ENCODE measurements around the gene HDGFL2. TPM values are rescaled to one million over a fixed set of nuclear protein-coding genes. Genes with fewer than 3 reads are reported as not detected.

Gene HDGFL2
- total and polyA plus RNA-seq, 9 donors = 35.0 to 97.7 (median 83.3) TPM

DNA sequence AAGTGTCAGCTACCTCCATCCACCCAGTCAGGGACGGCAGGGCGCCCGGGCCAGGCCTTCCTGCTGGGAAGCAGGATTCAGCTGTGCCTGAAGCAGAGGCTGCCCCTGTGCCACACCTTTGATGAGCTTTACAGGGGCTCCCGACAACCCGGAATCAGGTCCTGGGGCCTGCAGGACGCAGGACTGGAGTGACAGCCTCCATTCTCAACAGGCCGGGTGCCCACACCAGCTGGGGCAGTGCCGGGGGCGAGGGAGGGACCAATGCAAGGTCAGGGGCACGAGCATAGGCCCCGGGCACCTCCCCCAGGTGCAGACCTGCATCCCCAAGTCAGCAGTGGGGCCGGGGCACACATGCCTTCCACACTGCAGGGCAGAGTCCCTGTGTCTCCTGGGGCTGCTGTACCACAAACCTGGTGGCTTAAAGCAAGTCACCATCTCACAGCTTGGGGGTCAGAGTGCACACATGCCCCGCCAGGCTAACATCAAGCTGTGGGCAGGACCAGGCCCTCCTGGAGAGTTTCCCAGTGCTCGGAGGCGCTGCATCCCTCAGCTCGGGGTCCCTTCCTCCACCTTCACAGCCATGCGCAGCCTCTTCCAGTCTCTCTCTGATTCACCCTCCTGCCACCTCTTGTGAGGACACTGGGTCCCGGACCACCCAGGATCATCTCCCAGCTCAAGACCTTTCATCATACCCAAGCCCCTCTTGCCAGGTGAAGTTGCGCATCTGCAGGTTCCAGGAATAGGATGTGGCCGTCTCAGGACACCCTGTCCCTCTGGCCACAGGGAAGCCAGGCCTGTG, 27.9 kb upstream of the HDGFL2 start:
- Histone ChIP-seq H3K27ac (ENCODE audit: low read length) (no peak overlapping the region), H3K27me3 (ENCODE audit: control insufficient read depth, insufficient read depth, low read length) (no peaks in the 10 kb centered on the region), H3K9me3 (replicated peaks; ENCODE audit: control insufficient read depth, low read depth, low read length) (no peaks in the 10 kb centered on the region), H3K4me3 (ENCODE audit: low read length) (no peak overlapping the region), H3K4me1 (ENCODE audit: control insufficient read depth, insufficient read depth, low read length) (peaks cover 46% of the 10 kb centered on the region), H3K36me3 (ENCODE audit: control insufficient read depth, insufficient read depth, low read length) (peaks cover 61% of the 10 kb centered on the region)
- WGBS (ENCODE audit: insufficient coverage) = 78% methylated on average over 16 of the region's 20 CpGs
- no peak for DNase-seq

DNA sequence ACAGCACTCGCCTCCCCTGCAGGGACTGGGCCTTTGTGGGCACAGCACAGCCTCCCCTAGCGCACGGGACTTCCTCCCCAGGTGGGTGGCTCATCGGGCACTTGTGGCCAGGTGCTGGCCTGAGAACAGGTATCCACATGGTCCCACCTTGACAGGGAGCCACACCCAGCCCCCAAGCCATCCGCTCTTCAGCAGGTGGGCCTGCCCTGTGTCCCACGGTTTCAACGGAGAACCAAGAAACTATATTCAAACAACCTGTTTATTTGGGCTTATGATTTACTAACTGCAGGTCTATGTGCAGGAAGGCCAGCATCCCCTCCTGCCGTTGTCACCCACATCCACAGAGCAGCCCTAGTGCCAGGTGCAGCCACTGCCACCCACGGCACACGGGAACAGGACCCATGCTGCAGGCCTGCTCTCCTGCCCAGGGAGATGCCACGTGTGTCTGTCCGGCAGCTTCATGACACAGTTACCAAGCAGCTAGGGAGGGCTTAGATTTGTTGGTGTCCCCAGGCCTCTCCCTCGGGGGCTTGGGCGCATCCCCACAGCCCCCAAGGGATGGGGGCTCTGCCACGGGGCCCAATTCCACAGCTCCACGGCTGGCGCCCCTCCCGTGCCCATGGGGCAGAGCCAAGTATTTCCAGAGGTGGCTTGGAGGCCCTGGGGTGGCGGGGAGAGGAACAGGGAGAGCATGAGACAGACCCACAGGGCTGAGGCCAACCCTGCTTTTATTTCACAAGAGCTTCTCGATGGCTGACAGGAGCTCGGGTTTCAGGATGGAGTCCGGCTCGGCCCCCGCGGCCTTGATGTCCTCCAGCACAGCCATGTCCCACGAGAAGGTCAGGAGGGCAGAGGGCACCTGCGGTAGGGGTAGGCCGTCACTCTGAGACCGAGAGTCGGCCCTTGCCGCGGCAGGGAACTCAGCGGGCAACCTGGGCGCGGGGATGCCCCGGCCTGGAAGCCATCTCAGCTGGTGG, 27.0 kb upstream of the HDGFL2 start:
- no peak overlapping the region for H3K4me3 ChIP-seq (ENCODE audit: low read length)
- H3K4me1 ChIP-seq (ENCODE audit: control insufficient read depth, insufficient read depth, low read length) = peaks cover 54% of the 10 kb centered on the region
- peak overlapping the region; percentile 20 for H3K27ac ChIP-seq (ENCODE audit: low read length)
- no peaks in the 10 kb centered on the region for H3K9me3 ChIP-seq (replicated peaks; ENCODE audit: control insufficient read depth, low read depth, low read length)
- 64% methylated on average over 31 of the region's 36 CpGs for WGBS (ENCODE audit: insufficient coverage)
- peak; percentile 27 for DNase-seq
- H3K36me3 ChIP-seq (ENCODE audit: control insufficient read depth, insufficient read depth, low read length) = peaks cover 66% of the 10 kb centered on the region
- no peaks in the 10 kb centered on the region for H3K27me3 ChIP-seq (ENCODE audit: control insufficient read depth, insufficient read depth, low read length)

DNA sequence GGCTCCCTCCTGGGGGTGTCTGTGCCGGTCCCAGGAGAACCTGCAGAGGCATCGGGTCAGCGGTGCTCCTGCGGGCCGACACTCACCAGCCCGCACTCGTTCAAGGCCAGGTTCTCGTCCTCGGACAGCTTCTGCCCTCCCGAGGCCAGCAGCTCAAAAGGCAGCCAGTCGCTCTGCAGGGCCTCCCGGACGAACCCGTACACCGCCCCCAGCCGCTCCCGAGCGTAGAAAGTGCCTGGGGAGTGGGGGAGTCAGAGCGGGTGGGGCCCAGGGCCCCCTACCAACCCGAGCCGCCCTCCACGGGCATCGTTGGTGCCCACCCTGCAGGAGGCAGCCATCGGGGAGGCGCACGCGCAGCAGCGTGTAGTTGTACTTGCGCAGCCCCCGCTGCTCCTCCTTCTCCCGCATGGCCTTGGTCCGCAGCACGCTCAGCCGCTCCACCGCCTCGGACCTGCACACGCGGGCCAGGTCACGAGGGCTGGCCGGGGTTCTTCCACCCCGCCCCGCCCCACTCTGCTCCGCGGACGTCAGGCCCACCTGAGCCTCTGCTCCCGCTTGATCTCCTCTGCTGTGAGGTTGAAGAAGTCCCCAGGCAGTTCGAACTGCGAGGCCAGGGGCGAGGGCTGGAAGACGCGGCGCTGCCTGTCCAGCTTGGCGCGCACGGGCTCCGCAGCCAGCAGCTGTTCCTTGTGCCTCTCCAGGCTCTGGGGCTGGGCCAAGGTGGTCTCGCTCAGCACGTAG, 26.0 kb upstream of the HDGFL2 start:
- Histone ChIP-seq H3K27me3 (ENCODE audit: control insufficient read depth, insufficient read depth, low read length) (no peaks in the 10 kb centered on the region), H3K4me1 (ENCODE audit: control insufficient read depth, insufficient read depth, low read length) (peaks cover 54% of the 10 kb centered on the region), H3K4me3 (ENCODE audit: low read length) (no peak overlapping the region), H3K9me3 (replicated peaks; ENCODE audit: control insufficient read depth, low read depth, low read length) (no peaks in the 10 kb centered on the region), H3K27ac (ENCODE audit: low read length) (peak overlapping the region; percentile 76), H3K36me3 (ENCODE audit: control insufficient read depth, insufficient read depth, low read length) (peaks cover 73% of the 10 kb centered on the region)
- WGBS (ENCODE audit: insufficient coverage) = 71% methylated on average over 56 of the region's 58 CpGs
- peak; percentile 36 for DNase-seq

DNA sequence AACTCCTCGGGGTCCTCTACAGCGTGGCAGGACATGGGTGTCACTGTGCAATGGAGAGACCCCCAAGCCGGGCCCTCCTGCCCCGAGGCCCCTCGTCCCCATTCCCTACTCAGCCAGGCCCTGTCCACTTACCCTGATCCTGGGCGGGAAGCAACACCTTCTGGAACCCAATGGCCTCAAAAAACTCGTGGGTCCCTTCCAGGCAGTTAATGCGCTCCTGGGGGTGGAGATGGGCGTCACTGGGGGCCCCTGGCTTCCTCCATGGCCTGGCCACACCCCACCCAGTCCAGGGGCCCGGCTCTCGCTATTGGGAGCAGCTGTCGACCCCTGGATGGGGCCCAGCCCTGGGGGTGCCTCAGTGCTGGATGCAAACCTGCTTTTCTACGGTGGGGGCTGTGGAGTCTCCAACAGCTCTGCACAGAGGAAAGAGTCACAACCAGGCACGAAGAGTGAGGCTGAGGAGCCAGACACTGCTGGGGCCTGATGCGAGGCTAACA, 25.3 kb upstream of the HDGFL2 start:
- peaks cover 79% of the 10 kb centered on the region for H3K36me3 ChIP-seq (ENCODE audit: control insufficient read depth, insufficient read depth, low read length)
- H3K27ac ChIP-seq (ENCODE audit: low read length) = peak overlapping the region; percentile 76

DNA sequence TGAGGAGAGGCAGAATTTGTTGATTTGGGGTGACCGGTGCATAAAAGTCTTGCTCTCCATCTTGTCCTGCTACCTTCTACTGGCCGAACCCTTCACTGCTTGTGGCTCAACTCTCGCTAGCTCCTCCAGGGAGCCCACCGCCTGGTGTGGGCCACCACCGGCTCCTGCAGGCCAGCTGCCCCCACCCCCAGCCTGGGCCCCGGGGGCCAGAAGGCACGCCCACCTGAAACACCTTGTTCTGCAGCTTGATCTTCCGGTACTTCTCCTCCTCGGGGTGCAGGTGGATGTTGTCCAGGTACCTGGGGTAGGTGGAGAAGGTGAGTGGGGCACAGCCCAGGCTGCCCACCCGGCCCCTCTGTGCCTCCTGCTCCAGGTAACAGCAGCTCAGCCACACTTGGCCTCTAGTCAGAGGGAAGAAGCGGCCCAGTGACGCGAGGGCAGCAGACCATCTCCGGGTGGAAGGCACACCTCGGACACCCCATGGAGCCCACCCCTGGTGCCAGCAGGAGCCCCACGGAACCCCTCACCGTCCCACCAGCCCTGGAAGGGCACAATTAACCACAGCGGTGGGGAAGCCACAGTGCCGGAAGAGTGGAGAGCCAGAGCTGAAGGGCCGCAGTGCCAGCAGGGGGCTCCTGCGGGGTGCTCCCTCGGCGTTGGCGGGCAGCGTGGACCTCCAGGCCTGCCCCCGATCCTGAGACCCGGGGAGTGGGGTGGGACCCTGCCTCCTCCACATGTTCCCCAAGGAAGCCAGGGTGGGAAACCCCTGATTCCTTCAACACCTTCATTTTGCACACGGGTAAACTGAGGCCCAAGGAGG, 24.6 kb upstream of the HDGFL2 start:
- Histone ChIP-seq H3K9me3 (replicated peaks; ENCODE audit: control insufficient read depth, low read depth, low read length) (no peaks in the 10 kb centered on the region), H3K36me3 (ENCODE audit: control insufficient read depth, insufficient read depth, low read length) (peaks cover 87% of the 10 kb centered on the region), H3K4me3 (ENCODE audit: low read length) (no peak overlapping the region), H3K4me1 (ENCODE audit: control insufficient read depth, insufficient read depth, low read length) (peaks cover 54% of the 10 kb centered on the region), H3K27ac (ENCODE audit: low read length) (peak overlapping the region; percentile 76), H3K27me3 (ENCODE audit: control insufficient read depth, insufficient read depth, low read length) (no peaks in the 10 kb centered on the region)
- 82% methylated on average over 21 of the region's 28 CpGs for WGBS (ENCODE audit: insufficient coverage)
- DNase-seq = no peak

More for the DNA sequence above, 25.3 kb upstream of the HDGFL2 start:
- Histone ChIP-seq H3K4me3 (ENCODE audit: low read length) (no peak overlapping the region), H3K27me3 (ENCODE audit: control insufficient read depth, insufficient read depth, low read length) (no peaks in the 10 kb centered on the region), H3K9me3 (replicated peaks; ENCODE audit: control insufficient read depth, low read depth, low read length) (no peaks in the 10 kb centered on the region), H3K4me1 (ENCODE audit: control insufficient read depth, insufficient read depth, low read length) (peaks cover 54% of the 10 kb centered on the region)
- WGBS (ENCODE audit: insufficient coverage) = 30% methylated on average over 9 of the region's 15 CpGs
- no peak for DNase-seq

DNA sequence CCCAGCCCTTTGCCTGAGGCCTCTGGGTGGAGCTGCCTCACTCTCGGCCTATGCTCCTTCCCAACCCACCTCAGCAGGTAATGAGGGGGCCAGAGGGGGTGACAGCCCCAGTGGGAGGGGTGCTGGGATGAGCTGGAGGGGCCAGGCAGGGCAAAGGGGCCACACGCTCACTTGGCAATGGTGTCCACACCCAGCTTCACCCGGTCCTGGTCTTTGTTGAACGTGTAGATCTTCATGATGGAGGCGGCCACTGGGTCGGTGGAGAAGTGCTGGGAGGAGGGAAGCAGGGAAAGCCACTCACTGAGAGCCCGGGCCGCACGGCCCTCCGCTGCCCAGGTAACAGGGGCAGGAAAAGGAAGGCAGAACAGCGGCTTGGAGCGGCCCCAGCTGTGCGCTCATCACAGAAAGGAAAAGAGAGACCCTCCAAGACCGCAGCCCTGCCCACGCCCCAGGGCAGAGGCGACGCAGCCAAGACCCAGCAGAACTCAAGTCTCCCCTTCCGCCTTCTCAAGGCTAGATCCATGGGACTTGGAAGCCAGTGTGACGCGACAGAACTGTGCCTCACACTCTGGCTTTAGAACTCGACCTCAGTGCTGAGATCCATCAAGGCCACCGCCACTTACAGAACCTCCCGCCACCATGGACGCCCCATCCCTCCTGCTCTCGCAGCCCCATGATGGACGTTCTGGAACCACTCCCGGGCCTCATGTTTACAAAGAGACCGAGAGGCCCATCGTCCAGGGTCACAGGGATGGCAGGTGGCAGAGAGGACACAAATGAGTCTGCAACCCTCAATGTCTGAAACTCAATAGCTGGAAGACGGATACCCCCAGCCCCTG, 23.7 kb upstream of the HDGFL2 start:
- no peaks in the 10 kb centered on the region for H3K27me3 ChIP-seq (ENCODE audit: control insufficient read depth, insufficient read depth, low read length)
- WGBS (ENCODE audit: insufficient coverage) = 82% methylated on average over 23 of the region's 30 CpGs
- no peaks in the 10 kb centered on the region for H3K9me3 ChIP-seq (replicated peaks; ENCODE audit: control insufficient read depth, low read depth, low read length)
- peaks cover 92% of the 10 kb centered on the region for H3K36me3 ChIP-seq (ENCODE audit: control insufficient read depth, insufficient read depth, low read length)
- DNase-seq = peak; percentile 15
- no peak overlapping the region for H3K4me3 ChIP-seq (ENCODE audit: low read length)
- H3K27ac ChIP-seq (ENCODE audit: low read length) = peak overlapping the region; percentile 80
- H3K4me1 ChIP-seq (ENCODE audit: control insufficient read depth, insufficient read depth, low read length) = peaks cover 54% of the 10 kb centered on the region

DNA sequence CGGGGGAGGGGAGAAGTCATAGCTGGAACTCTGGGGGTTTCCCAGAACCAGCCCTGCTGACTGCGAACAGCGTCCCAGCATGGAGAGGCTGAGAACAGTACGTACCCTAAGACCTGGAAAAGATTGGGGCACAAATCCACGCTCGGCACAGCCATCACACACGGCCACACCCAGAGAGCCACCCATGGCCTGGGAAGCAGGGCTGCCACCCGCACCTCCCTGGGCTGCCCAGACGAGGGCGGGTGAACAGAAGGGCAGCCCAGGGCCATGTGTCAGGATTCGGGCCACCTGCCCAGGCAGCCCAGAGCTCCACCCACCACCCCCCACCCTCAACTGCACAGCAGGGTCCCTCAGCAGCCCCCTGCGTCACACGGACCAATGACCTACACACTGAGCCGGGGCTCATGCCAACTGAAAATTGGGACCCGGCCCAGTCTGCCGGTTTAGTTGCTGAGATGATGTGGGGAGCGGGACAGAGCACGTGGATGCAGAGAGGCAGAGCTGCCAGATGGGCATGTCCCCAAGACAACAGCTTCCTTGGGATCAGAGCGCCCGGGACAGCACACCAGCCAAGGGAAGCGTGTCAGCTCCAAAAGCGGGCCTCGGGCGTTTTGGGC, 23.0 kb upstream of the HDGFL2 start:
- Histone ChIP-seq H3K9me3 (replicated peaks; ENCODE audit: control insufficient read depth, low read depth, low read length) (no peaks in the 10 kb centered on the region), H3K4me1 (ENCODE audit: control insufficient read depth, insufficient read depth, low read length) (peaks cover 58% of the 10 kb centered on the region), H3K36me3 (ENCODE audit: control insufficient read depth, insufficient read depth, low read length) (peaks cover 94% of the 10 kb centered on the region), H3K27me3 (ENCODE audit: control insufficient read depth, insufficient read depth, low read length) (no peaks in the 10 kb centered on the region), H3K27ac (ENCODE audit: low read length) (peak overlapping the region; percentile 80), H3K4me3 (ENCODE audit: low read length) (no peak overlapping the region)
- DNase-seq = peak; percentile 88
- 64% methylated on average over 18 of the region's 24 CpGs for WGBS (ENCODE audit: insufficient coverage)

DNA sequence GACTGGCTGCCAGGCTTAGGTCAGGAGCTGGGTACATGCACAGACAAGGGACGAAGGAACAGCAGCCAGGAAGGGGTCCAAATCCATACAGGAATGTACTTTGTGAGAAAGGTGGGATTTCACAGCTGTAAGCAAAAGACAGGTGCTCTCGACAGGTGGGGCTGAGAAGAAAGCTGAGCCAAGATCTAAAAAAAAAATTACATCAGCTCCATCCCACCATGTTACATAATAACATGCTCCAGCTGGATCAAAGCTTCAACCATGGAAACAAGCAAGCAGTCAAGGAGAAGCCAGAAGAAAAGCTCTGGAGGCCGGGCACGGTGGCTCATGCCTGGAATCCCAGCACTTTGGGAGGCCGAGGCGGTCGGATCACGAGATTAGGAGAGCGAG, 22.5 kb upstream of the HDGFL2 start:
- Histone ChIP-seq H3K4me1 (ENCODE audit: control insufficient read depth, insufficient read depth, low read length) (peaks cover 62% of the 10 kb centered on the region), H3K27ac (ENCODE audit: low read length) (peak overlapping the region; percentile 80), H3K36me3 (ENCODE audit: control insufficient read depth, insufficient read depth, low read length) (peaks cover 94% of the 10 kb centered on the region), H3K4me3 (ENCODE audit: low read length) (no peak overlapping the region), H3K27me3 (ENCODE audit: control insufficient read depth, insufficient read depth, low read length) (no peaks in the 10 kb centered on the region), H3K9me3 (replicated peaks; ENCODE audit: control insufficient read depth, low read depth, low read length) (no peaks in the 10 kb centered on the region)
- WGBS (ENCODE audit: insufficient coverage) = 83% methylated on average over 3 of the region's 9 CpGs
- no peak for DNase-seq

Measured in muscle of leg (tissue), 11 donors.